ENCODE data around the gene EFCC1. TPM values are rescaled to one million over a fixed set of nuclear protein-coding genes. Genes with fewer than 3 reads are reported as not detected.
A peak's percentile ranks its signal among the peaks of the same experiment; 100 is the strongest.

EFCC1 gene
- total RNA-seq, 1 donor, result not detected

DNA sequence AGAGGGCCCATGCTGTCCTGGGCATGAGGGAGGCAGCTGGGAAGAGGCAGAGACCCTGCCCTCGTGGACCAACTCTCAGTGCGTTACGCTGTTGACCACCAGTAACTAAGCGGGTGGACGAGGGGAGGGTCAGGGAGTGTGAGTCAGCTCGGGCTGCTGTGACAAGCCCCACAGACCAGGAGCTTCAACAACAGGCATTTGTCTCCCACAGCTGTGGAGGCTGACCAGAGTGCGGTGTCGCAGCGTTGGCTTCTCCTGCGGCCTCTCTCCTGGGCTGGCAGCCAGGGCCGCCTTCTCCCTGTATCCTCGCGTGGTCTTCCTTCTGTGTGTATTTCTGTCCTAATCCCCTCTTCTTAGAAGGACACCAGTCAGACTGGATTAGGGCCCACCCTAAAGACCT, 13.0 kb downstream of the EFCC1 start:
- TF ChIP-seq, protein P1, sequence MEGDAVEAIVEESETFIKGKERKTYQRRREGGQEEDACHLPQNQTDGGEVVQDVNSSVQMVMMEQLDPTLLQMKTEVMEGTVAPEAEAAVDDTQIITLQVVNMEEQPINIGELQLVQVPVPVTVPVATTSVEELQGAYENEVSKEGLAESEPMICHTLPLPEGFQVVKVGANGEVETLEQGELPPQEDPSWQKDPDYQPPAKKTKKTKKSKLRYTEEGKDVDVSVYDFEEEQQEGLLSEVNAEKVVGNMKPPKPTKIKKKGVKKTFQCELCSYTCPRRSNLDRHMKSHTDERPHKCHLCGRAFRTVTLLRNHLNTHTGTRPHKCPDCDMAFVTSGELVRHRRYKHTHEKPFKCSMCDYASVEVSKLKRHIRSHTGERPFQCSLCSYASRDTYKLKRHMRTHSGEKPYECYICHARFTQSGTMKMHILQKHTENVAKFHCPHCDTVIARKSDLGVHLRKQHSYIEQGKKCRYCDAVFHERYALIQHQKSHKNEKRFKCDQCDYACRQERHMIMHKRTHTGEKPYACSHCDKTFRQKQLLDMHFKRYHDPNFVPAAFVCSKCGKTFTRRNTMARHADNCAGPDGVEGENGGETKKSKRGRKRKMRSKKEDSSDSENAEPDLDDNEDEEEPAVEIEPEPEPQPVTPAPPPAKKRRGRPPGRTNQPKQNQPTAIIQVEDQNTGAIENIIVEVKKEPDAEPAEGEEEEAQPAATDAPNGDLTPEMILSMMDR (IDR thresholded peaks at IDR 0.05; ENCODE audit: insufficient read depth, low read length), result no peak
- DNase-seq (ENCODE audit: low read depth), result no peak
- H3K4me3 ChIP-seq (ENCODE audit: low read depth, low read length), result no peak overlapping the region

DNA sequence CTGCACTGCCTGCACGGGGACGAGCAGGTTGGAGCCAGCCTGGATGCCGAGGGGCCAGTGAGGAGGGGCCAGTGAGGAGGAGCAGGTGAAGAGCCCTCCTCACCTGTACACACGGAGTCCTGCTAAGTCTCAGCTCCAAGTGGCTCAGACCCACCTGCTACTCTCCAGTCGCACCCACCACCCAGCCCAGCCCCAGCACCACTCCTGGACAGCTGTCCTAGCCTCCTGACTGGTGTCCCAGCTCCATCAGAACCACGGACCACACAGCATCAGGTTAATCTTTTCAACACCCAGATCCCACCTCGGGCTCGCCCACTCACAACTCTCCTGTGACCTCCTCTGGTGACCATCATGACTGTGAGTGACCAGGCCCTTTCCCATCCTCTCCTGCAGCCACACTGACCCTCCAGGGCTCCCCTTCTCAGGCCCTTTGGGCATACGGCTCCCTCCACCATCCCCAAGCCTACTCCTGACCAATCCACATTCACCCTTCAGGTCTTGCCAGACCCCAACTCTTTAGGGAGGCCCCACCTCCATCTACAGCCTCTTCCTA, 13.8 kb downstream of the EFCC1 start:
- no peak for DNase-seq (ENCODE audit: low read depth)
- H3K4me3 ChIP-seq (ENCODE audit: low read depth, low read length), result no peak overlapping the region
- TF ChIP-seq, protein P1 (IDR thresholded peaks at IDR 0.05; ENCODE audit: insufficient read depth, low read length), result no peak

DNA sequence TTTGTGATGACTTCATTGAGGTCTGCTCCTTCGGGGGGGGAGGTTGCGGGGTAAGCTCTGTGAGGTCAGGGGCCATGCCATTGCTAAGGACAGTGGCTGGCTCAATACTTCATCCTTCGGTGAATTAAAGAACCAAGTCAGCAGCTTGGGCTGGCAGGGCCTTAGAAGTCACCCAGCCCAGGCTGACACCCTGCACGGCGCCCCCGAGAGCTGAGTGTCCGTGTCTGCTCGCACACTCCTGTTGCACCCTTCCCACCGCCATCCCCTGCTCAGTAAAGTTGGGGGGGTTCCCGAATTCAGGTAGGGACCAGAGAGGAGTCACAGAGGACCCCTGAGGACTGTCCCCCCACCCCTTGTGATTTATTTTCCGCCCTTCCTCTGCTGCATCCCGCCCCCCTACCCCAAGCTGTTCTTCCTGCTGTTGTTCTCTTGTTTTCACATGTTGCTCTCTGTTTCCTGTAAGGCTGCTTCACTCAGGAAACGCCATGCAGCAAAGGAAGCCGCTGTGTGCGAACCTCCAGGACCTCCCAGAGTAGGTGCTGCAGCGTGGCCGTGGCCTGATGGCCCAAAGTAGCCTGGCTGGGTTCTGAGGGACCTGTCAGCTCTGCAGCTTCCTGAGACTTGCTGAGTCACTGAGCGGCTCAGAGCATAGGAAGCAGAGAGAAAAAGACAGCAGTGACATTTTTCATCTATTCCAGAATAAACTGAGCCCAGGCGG, 14.4 kb downstream of the EFCC1 start:
- DNase-seq (ENCODE audit: low read depth), result no peak
- H3K4me3 ChIP-seq (ENCODE audit: low read depth, low read length), result no peak overlapping the region
- TF ChIP-seq, protein P1 (IDR thresholded peaks at IDR 0.05; ENCODE audit: insufficient read depth, low read length), result no peak

DNA sequence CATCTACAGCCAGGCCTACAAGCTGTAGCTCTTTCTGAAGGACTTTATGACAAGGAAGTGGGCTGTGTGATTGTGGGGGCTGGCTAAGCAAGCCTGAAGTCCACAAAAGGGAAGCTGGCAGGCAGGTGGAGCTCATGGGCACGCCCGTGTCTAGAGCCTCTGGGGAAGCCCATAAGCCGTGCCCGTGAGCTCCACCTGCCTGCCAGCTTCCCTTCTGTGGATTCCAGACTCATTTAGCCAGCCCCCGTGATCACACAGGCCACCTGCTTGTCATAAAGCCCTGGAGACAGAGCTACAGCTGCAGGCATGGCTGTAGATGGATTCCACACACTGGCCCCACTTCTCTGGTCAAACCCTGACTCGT, 15.2 kb downstream of the EFCC1 start:
- no peak for DNase-seq (ENCODE audit: low read depth)
- TF ChIP-seq, protein P1 (IDR thresholded peaks at IDR 0.05; ENCODE audit: insufficient read depth, low read length), result no peak
- no peak overlapping the region for H3K4me3 ChIP-seq (ENCODE audit: low read depth, low read length)

DNA sequence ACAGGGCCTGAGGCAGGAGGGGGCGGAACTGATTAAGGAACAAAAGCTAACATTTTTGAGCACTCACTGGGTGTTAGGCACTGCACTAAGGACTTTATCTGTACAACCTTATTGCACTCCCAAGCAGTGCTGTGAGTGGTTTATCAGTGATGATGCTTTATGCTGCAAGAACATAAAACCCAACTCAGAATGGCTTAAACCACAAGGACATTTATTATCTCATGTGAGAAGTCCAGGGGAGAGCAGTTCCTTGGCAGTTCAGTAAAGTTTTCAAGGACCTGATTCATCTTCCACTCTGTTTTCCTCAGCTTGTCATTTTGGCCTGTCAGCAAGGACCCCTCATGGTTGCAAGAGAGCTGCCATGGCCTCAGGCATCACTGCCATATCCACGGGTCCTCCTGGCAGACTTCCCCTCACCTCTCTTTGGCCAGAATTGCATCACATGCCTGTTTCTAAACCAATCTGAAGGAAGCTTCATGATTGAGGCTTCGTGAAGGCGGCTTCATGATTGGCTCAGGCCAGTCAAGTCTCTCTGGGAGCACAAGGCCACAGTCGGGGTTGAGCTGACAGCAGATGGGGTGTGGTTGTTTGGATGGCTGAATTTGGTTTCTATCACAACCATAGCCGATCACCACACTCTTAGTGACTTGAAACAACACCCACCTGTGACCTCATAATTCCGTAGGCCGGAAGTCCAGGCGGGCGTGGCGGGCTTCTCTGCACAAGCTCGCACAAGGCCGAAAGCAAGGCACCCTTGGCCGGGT, 15.8 kb downstream of the EFCC1 start:
- H3K4me3 ChIP-seq (ENCODE audit: low read depth, low read length), result no peak overlapping the region
- TF ChIP-seq, protein P1 (IDR thresholded peaks at IDR 0.05; ENCODE audit: insufficient read depth, low read length), result no peak
- peak; percentile 54 for DNase-seq (ENCODE audit: low read depth)

DNA sequence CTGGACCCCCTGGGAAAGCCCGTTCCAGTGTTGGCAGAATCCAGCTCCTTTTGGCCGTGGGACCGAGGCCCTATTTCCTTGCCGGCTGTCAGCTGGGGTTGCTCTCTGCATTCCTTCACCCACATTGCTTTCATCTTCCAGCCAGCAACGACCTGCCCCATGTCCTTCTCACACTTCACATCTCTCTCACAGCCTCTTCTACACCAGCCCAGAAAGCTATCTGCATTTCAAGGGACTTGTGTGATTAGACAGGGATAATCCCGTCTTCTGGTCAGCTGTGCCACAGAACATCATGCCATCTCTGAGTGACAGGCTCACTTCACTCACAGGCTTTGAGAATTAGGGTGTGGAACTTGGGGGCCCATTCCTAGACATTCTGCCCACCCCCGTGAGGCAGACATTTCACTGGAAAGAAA, 16.4 kb downstream of the EFCC1 start:
- H3K4me3 ChIP-seq (ENCODE audit: low read depth, low read length), result no peak overlapping the region
- TF ChIP-seq, protein P1 (IDR thresholded peaks at IDR 0.05; ENCODE audit: insufficient read depth, low read length), result no peak
- DNase-seq (ENCODE audit: low read depth), result no peak
